ENCODE data around the gene ANXA8L1.
"Not testable (repeated sequence)": the region's sequence is repeated elsewhere in the genome, so short reads cannot be mapped to it uniquely, and the experiment has no call there.

Gene ANXA8L1, protein sequence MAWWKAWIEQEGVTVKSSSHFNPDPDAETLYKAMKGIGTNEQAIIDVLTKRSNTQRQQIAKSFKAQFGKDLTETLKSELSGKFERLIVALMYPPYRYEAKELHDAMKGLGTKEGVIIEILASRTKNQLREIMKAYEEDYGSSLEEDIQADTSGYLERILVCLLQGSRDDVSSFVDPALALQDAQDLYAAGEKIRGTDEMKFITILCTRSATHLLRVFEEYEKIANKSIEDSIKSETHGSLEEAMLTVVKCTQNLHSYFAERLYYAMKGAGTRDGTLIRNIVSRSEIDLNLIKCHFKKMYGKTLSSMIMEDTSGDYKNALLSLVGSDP

DNA sequence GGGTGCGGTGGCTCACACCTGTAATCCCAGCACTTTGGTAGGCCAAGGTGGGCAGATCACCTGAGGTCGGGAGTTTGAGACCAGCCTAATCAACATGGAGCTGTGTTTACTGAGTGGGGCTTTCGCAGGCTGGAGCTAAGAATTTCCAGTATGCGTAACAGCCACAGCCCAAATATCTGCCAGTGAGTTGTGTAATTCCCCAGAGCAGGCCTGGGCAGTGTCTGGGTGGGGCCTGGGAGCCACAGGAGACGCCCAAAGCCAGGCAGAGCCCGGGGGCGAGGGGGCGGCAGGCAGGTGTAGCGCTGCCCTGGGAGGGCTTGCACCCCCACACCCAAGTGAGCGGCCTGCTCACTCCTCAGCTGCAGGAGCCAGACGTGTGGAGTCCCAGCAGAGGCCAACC, at the start of gene ANXA8L1:
Gene ANXA8L1 (plus strand): TSS at position 371 of the 400 bp plus-strand sequence. CDS start 76 bp downstream, outside the sequence.
- DNase-seq: not testable (repeated sequence)

DNA sequence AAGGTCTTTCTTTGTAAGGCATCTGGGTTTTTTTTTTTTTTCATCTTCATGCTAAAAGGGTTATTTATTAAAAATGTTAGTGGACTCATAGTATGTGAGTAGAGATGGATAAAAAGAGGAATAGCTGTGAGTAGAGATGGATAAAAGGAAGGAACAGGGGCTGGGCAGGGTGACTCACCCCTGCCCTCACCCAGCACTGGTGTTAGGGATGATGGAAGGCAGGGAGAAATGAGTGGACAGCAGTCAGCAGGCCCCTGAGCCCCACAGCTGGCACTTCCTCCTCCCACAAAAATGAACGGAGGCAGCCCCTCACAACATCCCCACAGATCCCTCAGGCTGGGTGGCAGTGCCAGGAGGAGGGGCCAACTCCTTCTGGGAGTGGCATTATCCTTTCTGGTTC, 49.5 kb upstream of the ANXA8L1 start:
- no peak for DNase-seq

DNA sequence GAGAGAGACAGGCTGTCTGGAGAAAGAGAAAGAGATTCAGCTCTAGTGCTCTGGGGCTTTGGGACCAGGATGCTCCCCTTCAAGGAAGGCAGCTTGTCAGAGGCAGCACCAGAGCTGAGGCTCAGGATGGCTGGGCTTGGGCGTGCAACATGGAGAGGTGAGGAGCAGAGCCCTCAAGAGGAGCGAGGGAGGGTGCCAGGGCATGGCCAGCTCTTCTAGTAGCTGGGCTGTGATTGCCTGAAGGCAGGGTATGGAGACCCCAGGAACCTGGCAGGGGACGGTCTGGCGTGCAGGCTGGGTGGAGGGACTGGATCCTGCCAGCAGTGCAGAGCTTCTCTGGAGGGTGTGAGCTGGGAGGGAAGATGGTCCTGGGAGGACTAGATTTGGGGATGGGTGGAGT, 48.6 kb upstream of the ANXA8L1 start:
- no peak for DNase-seq

DNA sequence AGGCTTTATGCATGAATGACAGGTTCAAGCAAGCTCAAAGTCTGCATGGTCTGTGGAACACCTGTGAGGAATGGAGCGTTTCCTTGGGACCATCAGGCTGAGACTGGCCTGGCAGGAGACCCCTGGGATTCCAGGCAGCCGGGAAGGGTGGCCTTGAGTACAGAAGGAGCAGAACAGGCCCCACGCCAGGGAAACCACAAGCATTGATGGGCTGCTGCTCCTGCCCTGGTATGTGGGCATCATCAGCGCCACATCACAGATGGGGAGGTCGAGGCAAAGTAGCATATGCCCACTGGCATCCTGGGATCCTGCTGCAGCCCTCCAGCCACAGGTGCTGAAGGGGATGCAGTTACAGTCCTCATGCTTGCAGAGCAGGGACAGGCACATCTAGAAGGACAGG, 47.9 kb upstream of the ANXA8L1 start:
- no peak for DNase-seq

DNA sequence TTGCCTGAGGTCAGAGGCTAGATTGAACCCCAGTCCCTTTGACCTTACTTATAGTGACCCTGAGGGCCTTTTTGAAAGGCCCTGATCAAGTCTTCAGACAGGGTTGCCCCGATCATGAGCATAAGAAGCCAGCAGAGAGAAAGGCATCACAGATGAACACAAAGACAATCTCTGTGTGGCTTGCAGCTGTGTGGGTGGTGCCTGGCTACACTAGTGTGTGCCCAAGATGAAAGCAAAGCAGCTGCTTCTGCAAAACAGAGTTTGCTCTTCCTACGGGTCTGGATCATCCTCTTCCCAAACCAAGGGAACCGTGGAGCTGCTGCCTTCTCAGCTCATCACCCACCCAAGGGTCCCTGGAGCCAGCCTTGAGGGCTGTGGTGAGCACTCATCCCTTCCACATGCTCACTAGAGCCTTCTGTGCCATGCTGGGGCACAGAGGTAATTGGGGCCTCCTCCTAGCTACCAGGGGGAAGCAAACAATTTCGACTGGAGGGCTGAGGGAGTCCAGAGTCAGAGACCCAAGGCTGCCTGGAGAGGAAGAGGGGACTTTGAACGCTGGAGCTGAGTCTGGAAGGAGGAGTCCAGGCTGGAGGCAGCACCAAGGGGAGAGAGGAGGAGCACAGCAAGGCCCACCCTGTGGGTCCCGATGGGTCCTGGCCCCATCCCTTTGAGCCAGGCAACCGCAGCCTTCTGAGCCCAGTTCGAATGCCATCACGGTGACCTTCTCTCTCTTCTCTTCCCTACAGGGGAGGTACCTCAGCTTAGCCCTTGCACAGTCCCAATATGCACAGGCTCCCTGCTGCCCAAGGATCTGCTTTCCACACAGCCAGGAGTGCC, 46.5 kb upstream of the ANXA8L1 start:
- DNase-seq: no peak

DNA sequence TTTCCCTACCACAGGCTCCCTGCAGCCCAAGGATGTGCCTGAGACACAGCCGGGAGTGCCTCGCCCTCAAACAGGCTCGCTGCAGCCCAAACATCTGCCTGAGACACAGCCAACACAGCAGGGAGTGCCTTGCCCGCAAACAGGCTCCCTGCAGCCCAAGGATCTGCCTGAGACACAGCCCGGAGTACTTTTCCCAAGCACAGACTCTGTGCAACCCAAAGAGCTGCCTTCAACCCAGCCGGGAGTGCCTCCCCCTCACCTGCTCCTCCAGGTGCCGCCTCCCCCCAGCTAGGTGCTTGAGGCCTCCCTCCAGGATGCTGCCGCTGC, 45.9 kb upstream of the ANXA8L1 start:
- DNase-seq: no peak

DNA sequence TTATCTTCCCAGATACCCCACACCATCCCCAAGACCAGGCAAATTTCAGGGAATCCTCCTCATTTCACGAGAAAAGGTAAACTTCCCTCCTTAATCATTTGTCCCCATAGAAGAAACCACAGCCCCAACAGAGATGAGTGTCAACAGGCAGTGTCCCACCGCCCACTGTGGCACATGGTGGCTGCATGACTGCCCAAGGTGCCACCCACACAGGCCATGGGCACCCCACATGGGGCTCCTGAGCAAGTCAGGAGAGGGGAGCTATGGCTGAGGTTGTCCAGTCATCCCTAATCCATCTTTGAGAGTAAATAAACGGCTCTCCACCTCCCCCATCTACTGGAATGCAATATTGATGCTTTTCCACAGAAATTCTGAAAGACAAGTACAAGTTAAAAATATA, 44.7 kb upstream of the ANXA8L1 start:
- no peak for DNase-seq

DNA sequence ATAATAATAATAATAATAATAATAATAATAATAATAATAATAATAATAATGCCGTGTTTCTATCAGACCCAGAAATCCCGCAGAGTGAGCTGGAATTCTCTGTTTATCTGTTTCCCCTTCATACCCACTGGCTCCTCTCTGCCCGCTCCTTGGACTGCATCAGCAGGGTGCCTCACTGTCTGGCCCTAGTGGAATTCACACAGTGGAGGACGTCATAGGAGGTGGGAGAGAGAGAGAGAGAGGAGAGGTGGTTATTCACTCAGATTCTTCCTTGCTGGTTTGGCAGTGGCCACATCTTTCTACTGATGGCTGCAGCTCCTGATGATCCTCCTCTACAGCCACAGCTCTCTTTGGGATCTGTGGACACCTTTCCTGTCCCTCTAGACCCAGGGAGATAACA, 10.1 kb upstream of the ANXA8L1 start:
- DNase-seq: not testable (repeated sequence)

DNA sequence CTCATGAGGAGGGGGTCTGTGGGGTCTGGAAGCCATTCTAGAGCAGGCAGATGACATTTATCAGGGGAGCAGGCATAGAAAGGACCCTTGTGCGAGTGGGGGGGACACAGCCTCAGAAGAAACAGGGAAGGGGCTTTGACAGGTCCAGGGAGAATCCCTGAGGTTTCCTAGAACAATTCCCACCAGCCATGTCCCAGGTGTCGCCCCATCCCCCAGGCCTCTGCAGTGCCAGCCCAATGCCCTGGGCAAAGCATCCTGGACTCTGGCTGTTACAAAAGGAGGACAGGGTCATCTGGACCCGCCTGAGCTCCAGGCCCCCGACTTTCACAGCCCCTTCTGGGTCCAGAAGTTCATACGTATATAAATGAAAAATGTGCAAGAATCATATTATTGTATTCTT, 8.4 kb upstream of the ANXA8L1 start:
- not testable (repeated sequence) for DNase-seq

DNA sequence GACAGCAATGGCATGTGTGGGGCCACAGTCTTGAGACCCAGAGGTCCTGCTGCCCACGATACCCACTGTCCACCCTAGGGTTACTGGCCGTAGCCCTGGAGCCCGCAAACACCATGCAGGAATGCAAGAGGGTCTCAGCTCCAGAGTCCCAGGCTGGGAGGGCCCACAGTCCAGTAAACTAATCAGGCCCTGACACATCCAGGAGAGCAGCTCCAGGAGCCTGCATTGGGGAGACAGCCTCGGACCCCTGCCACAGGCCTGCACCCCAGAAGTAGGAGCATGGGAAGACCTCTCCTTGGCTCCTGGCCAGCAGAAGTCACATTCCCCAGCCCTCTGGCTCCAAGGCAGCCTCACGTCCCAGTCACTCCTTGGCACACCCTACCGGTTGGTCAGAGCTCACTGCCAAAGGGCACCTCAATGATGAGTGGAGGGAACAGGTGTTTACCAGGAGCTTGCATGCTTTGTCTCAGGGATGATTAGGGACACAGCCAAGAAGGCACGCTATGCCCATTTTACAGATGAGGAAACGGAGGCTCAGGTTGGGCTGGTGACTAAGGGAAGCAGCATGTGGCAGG, 7.8 kb upstream of the ANXA8L1 start:
- DNase-seq: not testable (repeated sequence)

DNA sequence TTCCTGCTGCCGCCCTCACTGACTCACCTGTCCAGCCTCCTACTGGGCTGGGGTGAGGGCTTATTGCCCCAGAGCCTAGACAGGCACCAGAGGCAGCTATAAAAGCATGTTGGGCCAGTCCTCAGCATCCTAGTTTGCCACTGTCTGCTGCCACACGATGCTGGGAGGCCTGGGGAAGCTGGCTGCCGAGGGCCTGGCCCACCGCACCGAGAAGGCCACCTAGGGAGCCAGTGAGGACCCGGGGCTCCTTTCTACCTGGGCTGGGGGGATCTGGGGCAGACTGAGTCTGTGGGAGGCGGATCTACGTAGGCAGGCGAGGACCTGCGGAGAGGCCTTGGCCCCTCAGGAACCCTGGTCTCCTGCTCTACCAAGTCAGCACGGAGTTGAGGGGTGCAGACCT, 6.6 kb upstream of the ANXA8L1 start:
- DNase-seq: not testable (repeated sequence)

DNA sequence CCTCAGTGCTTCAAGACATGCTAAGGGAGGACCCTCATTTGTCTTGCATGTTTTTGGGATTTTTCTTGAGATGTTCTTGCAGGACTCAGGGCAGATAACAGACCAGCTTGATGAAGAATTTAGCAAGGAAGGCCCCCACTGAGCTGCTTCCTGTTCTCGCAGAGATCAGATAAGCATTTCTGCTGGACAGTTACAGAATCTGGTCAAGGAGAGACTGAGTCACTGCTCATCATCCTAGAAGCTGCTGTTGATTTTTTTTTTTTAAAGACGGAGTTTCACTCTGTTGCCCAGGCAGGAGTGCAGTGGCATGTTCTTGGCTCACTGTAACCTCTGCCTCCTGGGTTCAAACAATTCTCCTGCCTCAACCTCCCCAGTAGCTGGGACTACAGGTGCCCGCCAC, 1.2 kb upstream of the ANXA8L1 start:
- DNase-seq: not testable (repeated sequence)

DNA sequence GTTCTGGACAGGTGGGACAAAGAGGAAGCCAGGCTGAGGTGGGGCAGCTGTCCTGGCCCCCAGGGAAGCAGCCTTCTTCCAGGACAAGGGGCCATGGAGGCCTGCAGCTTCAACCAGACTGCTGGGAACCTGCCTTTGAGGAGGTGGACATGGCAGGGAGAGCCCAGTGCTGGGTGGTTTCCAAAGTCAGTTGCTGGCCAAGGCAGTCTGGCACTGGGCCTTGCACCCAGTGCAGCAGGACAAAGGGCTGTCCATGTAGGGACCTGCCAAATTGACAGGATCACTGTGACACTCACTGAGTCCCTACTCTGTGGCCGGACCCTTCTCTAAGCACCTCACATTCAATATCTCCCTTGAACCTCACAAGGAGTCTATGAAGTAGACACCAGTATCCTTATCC, 1.4 kb downstream of the ANXA8L1 start:
- DNase-seq: not testable (repeated sequence)

DNA sequence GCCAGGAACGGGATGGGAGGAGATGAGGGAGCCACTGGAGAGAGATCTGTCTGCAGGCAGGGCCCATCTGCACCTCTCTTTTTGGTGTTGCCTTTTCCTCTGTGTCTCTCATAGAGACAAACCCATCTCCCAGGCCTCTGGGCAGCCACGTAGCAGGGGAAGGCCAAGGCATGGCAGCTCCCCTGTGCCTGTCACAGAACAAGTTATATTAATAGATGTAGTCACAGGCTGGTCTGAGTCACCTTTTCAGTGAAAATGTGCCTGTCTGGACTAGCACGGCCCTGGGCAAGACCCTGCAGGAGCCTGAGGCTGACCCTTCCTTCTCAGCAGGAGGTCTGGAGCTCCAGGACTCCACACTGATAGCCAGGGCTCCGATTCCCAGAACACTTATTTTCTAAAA, 2.1 kb downstream of the ANXA8L1 start:
- not testable (repeated sequence) for DNase-seq

DNA sequence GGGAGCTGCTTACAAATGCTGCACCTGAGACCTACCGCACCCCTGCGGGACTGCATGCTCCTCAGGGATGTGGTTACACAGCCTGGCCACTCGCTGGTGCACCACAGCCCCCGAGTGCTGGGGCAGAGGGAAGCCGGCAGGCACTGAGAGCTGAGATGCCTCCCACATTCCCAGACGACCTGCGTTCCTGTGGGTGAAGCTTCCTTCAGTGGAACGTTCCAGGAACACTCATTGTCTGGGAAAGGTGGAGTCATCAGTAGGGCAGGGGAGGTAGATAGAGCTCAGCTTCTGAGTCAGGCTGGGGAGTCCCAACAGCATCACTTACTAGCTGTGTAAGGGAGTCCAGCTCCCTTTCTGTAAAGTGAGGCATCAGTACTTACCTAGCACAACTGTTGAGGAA, 2.5 kb downstream of the ANXA8L1 start:
- not testable (repeated sequence) for DNase-seq

DNA sequence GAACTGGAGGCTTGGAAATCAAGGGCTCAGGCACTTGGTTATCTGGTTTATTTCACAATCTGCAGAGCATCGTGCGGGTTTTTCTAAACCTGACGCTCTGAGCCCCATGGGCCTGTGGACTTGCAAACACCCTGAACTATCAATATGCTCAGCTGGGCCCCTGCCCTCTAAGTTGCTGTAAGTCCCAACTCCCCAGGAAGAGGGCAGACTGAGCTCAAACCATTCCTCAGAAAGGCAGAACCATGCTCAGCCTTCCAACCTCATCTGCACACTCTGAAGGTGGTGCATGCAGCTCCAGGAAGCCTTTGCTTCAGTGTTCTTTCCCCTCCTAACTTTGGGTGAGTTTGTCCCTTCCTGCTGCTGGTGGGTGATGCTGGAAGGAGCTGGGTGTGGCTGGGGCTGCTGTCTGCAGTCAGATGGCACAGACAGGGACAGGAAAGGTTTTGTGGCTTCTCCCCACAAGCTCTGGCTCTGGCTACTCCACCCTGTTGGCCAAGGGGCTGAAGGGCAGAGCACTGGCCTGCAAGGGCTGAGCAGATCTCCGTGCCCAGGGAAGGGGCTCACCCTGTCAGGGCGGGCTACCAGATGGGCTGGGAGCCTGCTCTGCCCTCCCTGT, 3.8 kb downstream of the ANXA8L1 start:
- not testable (repeated sequence) for DNase-seq

DNA sequence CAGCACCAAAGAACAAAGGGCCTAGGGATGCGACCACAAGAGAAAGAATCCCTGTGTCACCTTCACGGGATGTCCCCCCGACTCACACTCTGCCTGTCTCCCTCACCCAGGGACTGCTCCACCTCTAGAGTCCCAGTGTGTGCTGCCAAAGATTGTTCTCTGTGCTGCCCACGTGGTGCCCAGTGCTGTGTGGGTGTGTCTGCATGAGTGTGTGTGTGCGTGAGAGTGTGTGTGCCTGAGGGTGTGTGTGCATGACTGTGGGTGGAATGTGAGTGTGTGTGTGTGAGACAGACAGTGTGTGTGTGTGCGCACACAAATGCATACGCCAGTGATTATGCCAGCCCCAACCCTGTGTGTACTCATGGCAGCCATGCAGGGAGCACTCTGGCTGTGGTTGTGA, 10.3 kb downstream of the ANXA8L1 start:
- not testable (repeated sequence) for DNase-seq

DNA sequence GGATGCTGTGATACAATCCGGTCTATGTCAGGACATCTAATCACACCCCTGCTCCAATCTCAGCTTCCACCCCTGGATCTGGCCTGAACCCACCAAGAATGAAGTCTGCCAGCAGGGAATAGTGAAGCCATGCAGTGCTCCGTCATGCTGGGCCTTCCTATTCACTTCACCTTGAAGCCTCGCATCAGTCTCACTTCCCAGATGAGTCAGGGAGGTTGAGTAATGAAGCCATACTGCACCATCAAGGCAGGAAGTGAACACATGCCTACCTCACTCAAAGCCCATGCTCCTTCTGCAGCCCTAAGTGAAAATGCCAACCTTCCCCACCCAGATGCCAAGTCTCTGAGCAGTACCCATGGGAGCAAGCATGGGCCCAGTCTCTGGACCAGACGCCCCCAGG, 11.1 kb downstream of the ANXA8L1 start:
- not testable (repeated sequence) for DNase-seq

DNA sequence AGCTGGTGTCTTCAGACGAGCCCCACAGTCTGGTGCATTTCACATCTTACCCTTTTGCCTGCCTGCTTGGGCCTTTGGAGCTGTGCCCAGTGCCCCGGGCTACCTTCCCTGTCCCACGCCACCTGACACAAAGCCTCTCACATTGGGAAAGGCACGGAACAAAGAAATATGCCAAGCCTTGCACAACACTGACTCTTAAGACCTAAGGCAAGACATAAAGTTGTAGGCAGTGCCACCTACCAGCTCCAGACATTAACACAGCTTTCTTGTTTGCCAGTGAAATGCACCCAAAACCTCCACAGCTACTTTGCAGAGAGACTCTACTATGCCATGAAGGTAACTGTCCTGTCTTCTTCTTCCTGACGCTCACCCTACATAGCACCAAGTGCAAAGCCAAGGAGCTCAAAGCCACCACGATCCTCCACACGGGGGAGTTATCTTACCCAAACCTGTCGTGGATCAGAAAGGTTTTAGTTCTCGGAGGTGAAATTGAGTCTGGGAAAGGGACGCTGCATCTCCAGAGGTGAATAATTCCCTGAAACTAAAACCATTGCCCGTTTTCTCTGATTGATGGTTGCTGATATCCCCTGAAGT, 11.8 kb downstream of the ANXA8L1 start:
- not testable (repeated sequence) for DNase-seq

DNA sequence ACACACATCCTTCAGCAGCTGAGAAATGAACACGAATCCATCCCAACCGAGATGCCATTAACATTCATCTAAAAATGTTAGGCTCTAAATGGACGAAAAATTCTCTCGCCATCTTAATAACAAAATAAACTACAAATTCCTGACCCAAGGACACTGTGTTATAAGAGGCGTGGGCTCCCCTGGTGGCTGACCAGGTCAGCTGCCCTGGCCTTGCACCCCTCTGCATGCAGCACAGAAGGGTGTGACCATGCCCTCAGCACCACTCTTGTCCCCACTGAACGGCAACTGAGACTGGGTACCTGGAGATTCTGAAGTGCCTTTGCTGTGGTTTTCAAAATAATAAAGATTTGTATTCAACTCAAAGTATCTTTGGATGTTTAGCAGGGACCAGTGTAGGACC, 15.8 kb downstream of the ANXA8L1 start:
- not testable (repeated sequence) for DNase-seq

DNA sequence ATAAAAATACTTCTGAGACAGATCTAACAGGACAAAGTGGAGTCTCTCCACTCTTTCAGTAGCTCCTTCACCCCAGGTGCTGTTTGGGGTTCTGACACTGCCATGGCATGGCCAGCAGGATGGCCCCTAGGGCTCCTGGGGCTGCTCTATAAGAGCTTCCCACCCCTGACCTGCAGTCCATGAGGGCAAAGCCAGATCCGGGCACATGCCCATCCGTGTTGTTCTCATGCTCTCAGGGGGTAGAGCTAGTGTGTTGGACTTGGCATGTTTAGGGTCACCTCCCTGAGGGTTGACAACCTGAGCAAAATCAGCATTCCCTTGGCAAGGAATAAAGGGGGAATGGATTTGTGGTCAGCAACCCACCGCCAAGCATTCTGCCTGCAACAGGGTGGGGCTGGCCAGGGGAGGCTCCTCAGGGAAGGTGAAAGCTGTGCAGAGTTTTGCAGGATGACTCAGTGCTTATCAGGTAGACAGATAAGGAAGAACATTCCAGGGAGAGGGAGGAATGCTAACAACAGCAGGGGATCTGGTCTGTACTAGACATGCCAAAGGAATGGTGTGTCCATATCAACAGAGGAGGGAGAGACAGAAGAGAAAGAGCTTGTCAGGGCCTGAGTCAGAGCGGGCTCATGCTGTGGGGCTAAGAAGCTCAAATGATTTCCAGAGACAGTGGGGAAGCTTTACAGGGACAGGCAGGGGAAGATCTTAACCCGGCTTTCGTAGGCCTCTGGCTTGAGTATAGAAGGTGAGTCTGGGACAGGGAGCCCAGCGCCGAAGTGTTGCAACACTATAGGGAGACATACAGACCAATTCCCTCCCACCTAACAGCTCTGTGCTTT, 21.1 kb downstream of the ANXA8L1 start:
- not testable (repeated sequence) for DNase-seq

DNA sequence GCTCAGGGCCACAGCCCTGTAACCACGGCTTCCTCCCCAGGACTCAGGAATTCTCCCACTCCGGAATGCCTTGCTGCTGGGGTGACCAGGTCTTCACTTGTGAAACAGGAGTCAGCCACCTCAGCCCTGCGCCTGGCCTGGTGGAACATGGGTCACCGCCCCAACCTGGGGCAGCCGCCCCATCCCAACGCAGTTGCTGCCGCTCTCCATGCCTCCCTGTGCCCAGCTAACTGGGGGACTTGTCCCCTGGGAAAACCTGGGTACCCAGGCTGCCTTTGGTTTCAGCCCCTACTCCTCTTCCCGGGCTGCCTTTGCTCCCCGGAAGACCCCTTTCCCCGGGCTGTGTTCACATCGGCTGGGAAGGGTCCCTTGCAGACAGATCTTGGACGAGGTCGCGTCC, 22.2 kb downstream of the ANXA8L1 start:
- DNase-seq: not testable (repeated sequence)
